AG04450 (cell line): ENCODE measurements around the gene VPS35. TPM values are rescaled to one million over a fixed set of nuclear protein-coding genes. Genes with fewer than 3 reads are reported as not detected.

Experiments used
- CTCF ChIA-PET: fragments of 300-600, 350-600 bp; formaldehyde crosslinking; extraction: SDS; loops from one replicate; lab custom pipeline; 2022; ENCODE audit warnings: antibody characterized with exemption, inconsistent platforms; lab: Charles Lee
- POLR2A ChIA-PET: fragments of 350-600 bp; formaldehyde crosslinking; extraction: SDS; loops from one replicate; lab custom pipeline; 2021; ENCODE audit warnings: antibody characterized with exemption, inconsistent platforms; lab: Yijun Ruan, JAX
- DNase-seq: peaks from one replicate; pipeline ENCODE4 v3.0.0-alpha.2; 2011; ENCODE audit warnings: low read depth, low spot score
- H3K27ac ChIP-seq: one replicate; pipeline ENCODE4 v1.5.1; 2012; ENCODE audit warnings: low read depth, low read length, control low read depth
- H3K27me3 ChIP-seq: one replicate; pipeline ENCODE4 v1.6.0; 2012; ENCODE audit warnings: low read length; ENCODE audit not compliant: control insufficient read depth, insufficient read depth
- H3K4me3 ChIP-seq: 2 replicates; pipeline ENCODE4 v1.5.1; 2011; ENCODE audit warnings: mild to moderate bottlenecking, low read depth, low read length, control low read depth
- H3K9me3 ChIP-seq: 2 replicates; pipeline ENCODE4 v1.5.1; 2012; ENCODE audit warnings: low read length; ENCODE audit not compliant: control insufficient read depth, insufficient read depth
- CTCF ChIP-seq: IDR thresholded peaks from 2 replicates; pipeline ENCODE4 v1.5.1; 2011; ENCODE audit warnings: low read depth, low read length, control low read depth, inconsistent platforms
- polyA plus RNA-seq: library from polyadenylated mRNA; depleted of rRNA; stranded (reverse); fragments of >200 nt; gene quantifications from 2 replicates; pipeline ENCODE4 v1.2.3, GENCODE V29; 2011; rRNA removed

Gene VPS35
- polyA plus RNA-seq, 1 experiment = 73.2 TPM

- Histone ChIP-seq H3K4me3 (no peak overlapping the region), H3K27ac (no peak overlapping the region), H3K27me3 (no peaks in the 10 kb centered on the region), H3K9me3 (no peaks in the 10 kb centered on the region)
- ChIA-PET POLR2A (no interaction called here), CTCF (interaction anchor here (0.9 to 9.8 kb wide), 8 partner anchors 11 to 56 kb away, joined by 3 to 304 read pairs (median 6); no protein-coding TSS in a partner anchor)
- TF ChIP-seq CTCF = no peak
- DNase-seq = no peak
Measured at GRCh38 chr16:46606231-46606630, 82.7 kb downstream of the VPS35 start.

Other genes with a start within 250 kb of the VPS35 start
- 7.4 and 12.3 TPM in 2 replicates for gene SHCBP1, start 67.8 kb downstream of the VPS35 start, polyA plus RNA-seq
- 4.2 and 6.6 TPM in 2 replicates for gene ORC6, start 481 bp upstream of the VPS35 start, polyA plus RNA-seq
- 0.09 and 0.11 TPM in 2 replicates for gene MYLK3, start 59.2 kb upstream of the VPS35 start, polyA plus RNA-seq
- 16.8 and 21.7 TPM in 2 replicates for gene C16orf87, start 142.0 kb upstream of the VPS35 start, polyA plus RNA-seq
- gene GPT2, start 195.2 kb upstream of the VPS35 start, polyA plus RNA-seq = 18.5 and 23.0 TPM in 2 replicates